Measurements from ENCODE around the gene FSD1L. TPM values are rescaled to one million over a fixed set of nuclear protein-coding genes. Genes with fewer than 3 reads are reported as not detected.
"Not testable (repeated sequence)": the region's sequence is repeated elsewhere in the genome, so short reads cannot be mapped to it uniquely, and the experiment has no call there.

FSD1L gene
- total RNA-seq, 3 donors from 2014 or later, result 7.8 to 9.9 (median 9.9) TPM

- intact Hi-C loops (cut with DNase I, micrococcal nuclease), result no loop called here
These were observed 91.6 kb downstream of the FSD1L start for GRCh38 chr9:105539452-105539851.

GRCh38 chr9:105541838-105542237, 94.0 kb downstream of the FSD1L start:
- TF ChIP-seq CTCF (IDR thresholded peaks at IDR 0.05), result no peak
- Histone ChIP-seq H3K9me3 (no peaks in the 10 kb centered on the region), H3K4me1 (ENCODE audit: low read depth) (no peaks in the 10 kb centered on the region), H3K36me3 (ENCODE audit: low read depth) (no peaks in the 10 kb centered on the region), H3K4me3 (no peak overlapping the region)
- ATAC-seq (no peak), DNase-seq (no peak)
- intact Hi-C loops (cut with DNase I, micrococcal nuclease), result no loop called here

More at GRCh38 chr9:105539452-105539851, 91.6 kb downstream of the FSD1L start:
- TF ChIP-seq CTCF (IDR thresholded peaks at IDR 0.05), result no peak
- ATAC-seq, result no peak
- Histone ChIP-seq H3K4me1 (ENCODE audit: low read depth) (no peaks in the 10 kb centered on the region), H3K4me3 (no peak overlapping the region), H3K9me3 (no peaks in the 10 kb centered on the region), H3K36me3 (ENCODE audit: low read depth) (no peaks in the 10 kb centered on the region)
- no peak for DNase-seq

- Histone ChIP-seq H3K4me3 (no peak overlapping the region), H3K9me3 (no peaks in the 10 kb centered on the region), H3K36me3 (ENCODE audit: low read depth) (no peaks in the 10 kb centered on the region), H3K4me1 (ENCODE audit: low read depth) (peaks cover 5% of the 10 kb centered on the region)
- intact Hi-C loops (cut with DNase I, micrococcal nuclease), result no loop called here
- TF ChIP-seq CTCF (IDR thresholded peaks at IDR 0.05), result no peak
- no peak for ATAC-seq
- no peak for DNase-seq
These were observed 106.2 kb downstream of the FSD1L start for GRCh38 chr9:105554042-105554441.

GRCh38 chr9:105557804-105558610, 110.2 kb downstream of the FSD1L start, which contains the start of gene FKTN:
FKTN (plus strand) TSS chr9:105558131; CDS start chr9:105575033, 16,902 bp downstream.
- H3K9me3 ChIP-seq, result peaks cover 14% of the 10 kb centered on the region
- peak; percentile 92 to 95 (median 93) for DNase-seq
- intact Hi-C loops (cut with DNase I, micrococcal nuclease), result no loop called here
- TF ChIP-seq CTCF (IDR thresholded peaks at IDR 0.05), result no peak
- ATAC-seq, result peak; percentile 100
- H3K4me1 ChIP-seq (ENCODE audit: low read depth), result peaks cover 5% of the 10 kb centered on the region
- H3K36me3 ChIP-seq (ENCODE audit: low read depth), result no peaks in the 10 kb centered on the region
- H3K4me3 ChIP-seq, result peak within 1 kb of the TSS; percentile 44

- no peaks in the 10 kb centered on the region for H3K4me1 ChIP-seq (ENCODE audit: low read depth)
- no peak for ATAC-seq
- no peak for DNase-seq
- intact Hi-C loops (cut with DNase I, micrococcal nuclease), result no loop called here
- no peaks in the 10 kb centered on the region for H3K36me3 ChIP-seq (ENCODE audit: low read depth)
- no peak overlapping the region for H3K4me3 ChIP-seq
- peaks cover 11% of the 10 kb centered on the region for H3K9me3 ChIP-seq
- no peak for TF ChIP-seq CTCF (IDR thresholded peaks at IDR 0.05)
These were observed 124.6 kb downstream of the FSD1L start for GRCh38 chr9:105572455-105572854.

- H3K4me3 ChIP-seq; ATAC-seq; H3K4me1 ChIP-seq (ENCODE audit: low read depth); intact Hi-C loops (cut with DNase I, micrococcal nuclease); H3K36me3 ChIP-seq (ENCODE audit: low read depth); DNase-seq; H3K9me3 ChIP-seq: not testable (repeated sequence)
These were observed 132.1 kb downstream of the FSD1L start for GRCh38 chr9:105579952-105580351.

GRCh38 chr9:105581550-105581949, 133.7 kb downstream of the FSD1L start:
- H3K36me3 ChIP-seq (ENCODE audit: low read depth); H3K4me3 ChIP-seq; H3K4me1 ChIP-seq (ENCODE audit: low read depth); DNase-seq; ATAC-seq; intact Hi-C loops (cut with DNase I, micrococcal nuclease); H3K9me3 ChIP-seq: not testable (repeated sequence)
